Activated CD4-positive, alpha-beta T cell treated with anti-CD3 and anti-CD28 coated beads for 36 hours (primary cell): ENCODE results near the gene KRT77. TPM values are rescaled to one million over a fixed set of nuclear protein-coding genes. Genes with fewer than 3 reads are reported as not detected.
"Not testable (repeated sequence)": the region's sequence is repeated elsewhere in the genome, so short reads cannot be mapped to it uniquely, and the experiment has no call there.

Source experiments
- ATAC-seq: fragments of 200-7000 bp; cut with Tn5 transposase; one replicate; pipeline ENCODE4 v1.10.0; 2021; ENCODE audit warnings: mild to moderate bottlenecking, moderate library complexity
- CTCF ChIA-PET: fragments of 350-600 bp; sonication (Branson Sonifier 250); formaldehyde crosslinking; loops from one replicate; lab custom pipeline; 2021; ENCODE audit warnings: antibody characterized with exemption; lab: Charles Lee
- POLR2A ChIA-PET: fragments of 350-600 bp; sonication (Branson Sonifier 250); formaldehyde crosslinking; loops from one replicate; lab custom pipeline; 2021; ENCODE audit warnings: antibody characterized with exemption, inconsistent platforms; lab: Charles Lee
- DNase-seq: peaks from one replicate; pipeline ENCODE4 v3.0.0-alpha.2; 2020
- H3K27ac Mint-ChIP-seq: one replicate; pipeline ENCODE4 v1.8.0; 2021; ENCODE audit warnings: mixed read lengths
- H3K27me3 Mint-ChIP-seq: one replicate; pipeline ENCODE4 v1.8.0; 2021; ENCODE audit warnings: mixed read lengths
- H3K36me3 Mint-ChIP-seq: one replicate; pipeline ENCODE4 v1.8.0; 2021; ENCODE audit warnings: low read depth, mixed read lengths
- H3K4me1 Mint-ChIP-seq: one replicate; pipeline ENCODE4 v1.8.0; 2021; ENCODE audit warnings: mixed read lengths
- H3K4me3 Mint-ChIP-seq: one replicate; pipeline ENCODE4 v1.8.0; 2021; ENCODE audit warnings: mild to moderate bottlenecking, moderate library complexity, mixed read lengths
- H3K9me3 Mint-ChIP-seq: one replicate; pipeline ENCODE4 v1.8.0; 2021; ENCODE audit warnings: low read depth, mixed read lengths
- intact Hi-C, 2 experiments: fragments of 100-400 bp; cut with DNase I in 1 of 2; cut with micrococcal nuclease in 1 of 2; formaldehyde crosslinking; loops; one replicate each; pipeline versions ENCODE4 v1.14.2 to v1.15.1; 2022 to 2024; cut with DNase I, micrococcal nuclease
- total RNA-seq, 2 experiments: library from RNA; stranded (reverse); gene quantifications; one replicate each; pipeline ENCODE4 v1.2.3, GENCODE V29; 2021

The KRT77 gene
- not detected for total RNA-seq

- H3K27me3 Mint-ChIP-seq = no peaks in the 10 kb centered on the region
- H3K9me3 Mint-ChIP-seq = no peaks in the 10 kb centered on the region
- CTCF ChIA-PET = no interaction called here
- intact Hi-C loops = no loop called here
- H3K4me1 Mint-ChIP-seq = peaks cover 13% of the 10 kb centered on the region
- POLR2A ChIA-PET = no interaction called here
- H3K4me3 Mint-ChIP-seq = no peak within 1 kb of the TSS
- ATAC-seq (no peak), DNase-seq (no peak)
- H3K27ac Mint-ChIP-seq = no peak within 1 kb of the TSS
- H3K36me3 Mint-ChIP-seq = no peaks in the 10 kb centered on the region
Observed at GRCh38 chr12:52703424-52703823, at the start of gene KRT77. Gene KRT77, minus strand, starts transcription at chr12:52703524. Its CDS starts 90 bp downstream, at chr12:52703434.

- DNase-seq (no peak), ATAC-seq (no peak)
- Mint-ChIP-seq H3K27ac (no peak overlapping the region), H3K36me3 (no peaks in the 10 kb centered on the region), H3K27me3 (no peaks in the 10 kb centered on the region), H3K9me3 (no peaks in the 10 kb centered on the region), H3K4me1 (peaks cover 10% of the 10 kb centered on the region), H3K4me3 (no peak overlapping the region)
- ChIA-PET CTCF (no interaction called here), POLR2A (no interaction called here)
- intact Hi-C loops = no loop called here
Observed at GRCh38 chr12:52752516-52752915, 49.2 kb upstream of the KRT77 start.

GRCh38 chr12:52751795-52752194, 48.5 kb upstream of the KRT77 start:
- no peaks in the 10 kb centered on the region for H3K36me3 Mint-ChIP-seq
- no peak overlapping the region for H3K27ac Mint-ChIP-seq
- H3K9me3 Mint-ChIP-seq = no peaks in the 10 kb centered on the region
- ATAC-seq (no peak), DNase-seq (no peak)
- peaks cover 10% of the 10 kb centered on the region for H3K4me1 Mint-ChIP-seq
- no peak overlapping the region for H3K4me3 Mint-ChIP-seq
- no peaks in the 10 kb centered on the region for H3K27me3 Mint-ChIP-seq
- ChIA-PET POLR2A (no interaction called here), CTCF (no interaction called here)
- intact Hi-C loops = no loop called here

- H3K4me3 Mint-ChIP-seq, DNase-seq, H3K27me3 Mint-ChIP-seq, H3K9me3 Mint-ChIP-seq, H3K36me3 Mint-ChIP-seq, POLR2A ChIA-PET, ATAC-seq, intact Hi-C loops, CTCF ChIA-PET, H3K27ac Mint-ChIP-seq: not testable (repeated sequence)
- H3K4me1 Mint-ChIP-seq = peaks cover 10% of the 10 kb centered on the region
Observed at GRCh38 chr12:52750532-52750931, 47.2 kb upstream of the KRT77 start.

- DNase-seq (no peak), ATAC-seq (no peak)
- POLR2A ChIA-PET = no interaction called here
- H3K4me1 Mint-ChIP-seq = peaks cover 10% of the 10 kb centered on the region
- no peaks in the 10 kb centered on the region for H3K27me3 Mint-ChIP-seq
- H3K36me3 Mint-ChIP-seq = no peaks in the 10 kb centered on the region
- CTCF ChIA-PET = no interaction called here
- no peak overlapping the region for H3K4me3 Mint-ChIP-seq
- intact Hi-C loops = no loop called here
- no peaks in the 10 kb centered on the region for H3K9me3 Mint-ChIP-seq
- no peak overlapping the region for H3K27ac Mint-ChIP-seq
Observed at GRCh38 chr12:52749827-52750226, 46.5 kb upstream of the KRT77 start.

GRCh38 chr12:52748578-52748977, 45.3 kb upstream of the KRT77 start:
- ATAC-seq = no peak
- Mint-ChIP-seq H3K36me3 (no peaks in the 10 kb centered on the region), H3K9me3 (no peaks in the 10 kb centered on the region), H3K27me3 (no peaks in the 10 kb centered on the region), H3K4me1 (peaks cover 10% of the 10 kb centered on the region), H3K27ac (no peak overlapping the region), H3K4me3 (no peak overlapping the region)
- POLR2A ChIA-PET = no interaction called here
- CTCF ChIA-PET = no interaction called here
- intact Hi-C loops = no loop called here
- DNase-seq = no peak

- intact Hi-C loops = no loop called here
- CTCF ChIA-PET = interaction anchor here (0.7 to 1.3 kb wide), 2 partner anchors 162 to 1020 kb away, joined by 3 to 4 read pairs; no protein-coding TSS in a partner anchor
- H3K36me3 Mint-ChIP-seq = no peaks in the 10 kb centered on the region
- H3K9me3 Mint-ChIP-seq = no peaks in the 10 kb centered on the region
- no peak overlapping the region for H3K4me3 Mint-ChIP-seq
- ATAC-seq (no peak), DNase-seq (no peak)
- H3K27ac Mint-ChIP-seq = no peak overlapping the region
- H3K27me3 Mint-ChIP-seq = no peaks in the 10 kb centered on the region
- H3K4me1 Mint-ChIP-seq = peaks cover 10% of the 10 kb centered on the region
- POLR2A ChIA-PET = no interaction called here
Observed at GRCh38 chr12:52745554-52745953, 42.2 kb upstream of the KRT77 start.

- ChIA-PET CTCF (no interaction called here), POLR2A (no interaction called here)
- intact Hi-C loops = no loop called here
- peaks cover 10% of the 10 kb centered on the region for H3K4me1 Mint-ChIP-seq
- no peaks in the 10 kb centered on the region for H3K9me3 Mint-ChIP-seq
- H3K27me3 Mint-ChIP-seq = no peaks in the 10 kb centered on the region
- DNase-seq (no peak), ATAC-seq (no peak)
- H3K4me3 Mint-ChIP-seq = no peak overlapping the region
- no peak overlapping the region for H3K27ac Mint-ChIP-seq
- no peaks in the 10 kb centered on the region for H3K36me3 Mint-ChIP-seq
Observed at GRCh38 chr12:52744493-52745156, 41.3 kb upstream of the KRT77 start.

- H3K4me3 Mint-ChIP-seq = no peak overlapping the region
Observed at GRCh38 chr12:52742822-52743457, 39.6 kb upstream of the KRT77 start.

GRCh38 chr12:52742196-52742580, 38.9 kb upstream of the KRT77 start:
- CTCF ChIA-PET = no interaction called here
- intact Hi-C loops = no loop called here
- no peak overlapping the region for H3K4me3 Mint-ChIP-seq
- H3K36me3 Mint-ChIP-seq = no peaks in the 10 kb centered on the region
- POLR2A ChIA-PET = no interaction called here
- ATAC-seq = no peak
- DNase-seq = no peak
- no peaks in the 10 kb centered on the region for H3K4me1 Mint-ChIP-seq
- H3K9me3 Mint-ChIP-seq = no peaks in the 10 kb centered on the region
- H3K27ac Mint-ChIP-seq = no peak overlapping the region
- H3K27me3 Mint-ChIP-seq = no peaks in the 10 kb centered on the region

More at GRCh38 chr12:52742822-52743457, 39.6 kb upstream of the KRT77 start:
- no peaks in the 10 kb centered on the region for H3K36me3 Mint-ChIP-seq
- no peak overlapping the region for H3K27ac Mint-ChIP-seq
- CTCF ChIA-PET = no interaction called here
- intact Hi-C loops = no loop called here
- H3K4me1 Mint-ChIP-seq = no peaks in the 10 kb centered on the region
- H3K9me3 Mint-ChIP-seq = no peaks in the 10 kb centered on the region
- no peaks in the 10 kb centered on the region for H3K27me3 Mint-ChIP-seq
- ATAC-seq = no peak
- no peak for DNase-seq
- POLR2A ChIA-PET = no interaction called here

- intact Hi-C loops = no loop called here
- CTCF ChIA-PET = no interaction called here
Observed at GRCh38 chr12:52741375-52742195, 38.3 kb upstream of the KRT77 start.

More at GRCh38 chr12:52741375-52742195, 38.3 kb upstream of the KRT77 start:
- Mint-ChIP-seq H3K36me3 (no peaks in the 10 kb centered on the region), H3K4me1 (no peaks in the 10 kb centered on the region), H3K27me3 (no peaks in the 10 kb centered on the region), H3K27ac (no peak overlapping the region), H3K9me3 (no peaks in the 10 kb centered on the region), H3K4me3 (no peak overlapping the region)
- peak; percentile 51 for ATAC-seq
- DNase-seq = peak; percentile 80
- POLR2A ChIA-PET = no interaction called here
